ENCODE results near the gene EME2. TPM values are rescaled to one million over a fixed set of nuclear protein-coding genes. Genes with fewer than 3 reads are reported as not detected.
A peak's percentile ranks its signal among the peaks of the same experiment; 100 is the strongest.

EME2 gene
- total and polyA plus RNA-seq, 10 donors, result 5.1 to 41.3 (median 27.4) TPM

DNA sequence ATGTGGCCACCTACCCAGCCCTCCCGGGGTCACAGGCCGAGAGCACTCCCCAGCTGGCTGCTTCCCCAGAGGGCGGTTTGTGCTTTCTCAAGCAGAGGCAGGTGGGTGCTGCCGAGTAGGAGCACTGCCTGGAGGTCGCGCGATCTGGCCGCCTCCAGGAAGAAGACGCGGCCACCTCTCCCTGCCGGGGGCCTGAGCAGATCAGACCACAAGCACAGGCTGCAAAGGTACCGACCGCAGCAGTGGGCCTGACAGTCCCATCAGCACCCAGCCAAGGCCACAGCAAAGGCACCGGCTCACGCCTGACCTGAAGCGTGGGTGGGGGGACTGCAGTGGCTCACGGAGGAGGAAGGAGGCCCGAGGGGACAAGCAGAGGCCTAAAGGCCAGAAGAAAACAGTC is 36.1 kb downstream of the EME2 start:
- TF ChIP-seq POLR2A (IDR thresholded peaks at IDR 0.05) (no peak), CTCF (IDR thresholded peaks at IDR 0.05 in 8 of 11, conservative IDR thresholded peaks at IDR 0.05 in 3 of 11) (no peak), POLR2AphosphoS5 (IDR thresholded peaks at IDR 0.05) (no peak)
- WGBS, 5 donors, result 76 to 89% (median 80%) methylated on average over 15 to 18 of the region's 18 CpGs
- H3K4me1 ChIP-seq, result peaks cover 0 to 8% (median 0%) of the 10 kb centered on the region in 6 donors

DNA sequence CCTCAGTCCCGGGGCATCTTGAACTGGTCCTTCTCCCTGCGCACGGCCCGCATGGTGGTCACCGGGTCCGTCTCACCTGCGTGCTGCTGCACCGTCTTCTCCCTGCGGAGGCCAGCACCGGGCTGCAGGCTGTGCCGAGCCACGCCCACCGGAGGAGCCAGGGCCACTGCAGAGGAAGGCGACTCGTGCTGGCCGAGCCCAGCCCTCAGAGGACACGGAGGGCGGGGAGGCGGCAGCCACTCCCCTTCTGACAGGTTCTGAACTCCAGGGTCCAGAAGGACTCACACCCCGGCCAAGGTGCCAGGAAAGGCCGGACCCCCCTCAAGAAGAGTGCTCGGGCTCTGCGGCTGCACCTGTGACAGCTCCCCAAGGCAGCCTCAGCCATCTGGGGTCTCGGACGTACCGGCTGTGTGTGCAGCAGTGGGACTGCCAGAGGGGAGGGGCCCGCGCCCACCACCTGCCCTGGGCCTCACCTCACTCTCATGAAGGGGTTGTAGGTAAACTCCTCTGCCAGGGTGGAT is 36.7 kb downstream of the EME2 start:
- Histone ChIP-seq H3K27me3 (replicated peaks in 1 of 7) (no peaks in the 10 kb centered on the region), H3K9me3 (peaks cover 0 to 6% (median 0%) of the 10 kb centered on the region in 8 donors), H3K4me1 (peaks cover 0 to 8% (median 0%) of the 10 kb centered on the region in 6 donors), H3K27ac (no peak overlapping the region), H3K36me3 (peaks cover 5 to 98% (median 49%) of the 10 kb centered on the region in 6 donors), H3K4me3 (no peak overlapping the region)
- intact Hi-C loops (cut with DNase I; ENCODE audit: low total_unique reads), result no loop called here
- WGBS, 5 donors, result 80 to 85% (median 80%) methylated on average over 27 to 28 of the region's 28 CpGs
- no peak for DNase-seq
- TF ChIP-seq CTCF (IDR thresholded peaks at IDR 0.05 in 8 of 11, conservative IDR thresholded peaks at IDR 0.05 in 3 of 11), result no peak
- peak in 1 of 3 donors; percentile 53 for TF ChIP-seq POLR2AphosphoS5 (IDR thresholded peaks at IDR 0.05)

More for the DNA sequence above, 36.1 kb downstream of the EME2 start:
- no peak for DNase-seq
- intact Hi-C loops (cut with DNase I; ENCODE audit: low total_unique reads), result no loop called here
- Histone ChIP-seq H3K27ac (no peak overlapping the region), H3K36me3 (peaks cover 5 to 92% (median 45%) of the 10 kb centered on the region in 6 donors), H3K27me3 (replicated peaks in 1 of 7) (no peaks in the 10 kb centered on the region), H3K4me3 (no peak overlapping the region), H3K9me3 (peaks cover 0 to 6% (median 0%) of the 10 kb centered on the region in 8 donors)

DNA sequence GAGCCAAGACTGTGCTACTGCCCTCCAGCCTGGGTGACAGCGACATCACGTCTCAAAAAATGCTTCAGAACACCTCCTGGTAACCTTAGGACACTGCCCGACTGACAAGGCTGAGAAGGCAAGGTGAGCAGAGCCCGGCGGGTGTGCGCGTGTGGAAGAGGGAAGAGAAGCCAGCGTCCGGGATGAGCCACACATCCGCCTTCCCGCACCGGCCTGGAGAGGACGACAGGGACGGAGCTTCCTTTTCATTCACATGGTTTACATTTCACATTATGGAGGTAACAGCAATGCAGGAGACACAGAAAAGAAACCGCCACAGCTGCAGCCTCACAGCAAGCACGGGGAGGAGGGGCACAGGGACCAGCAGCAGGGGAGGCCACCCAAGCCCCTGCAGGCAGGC is 37.5 kb downstream of the EME2 start:
- Histone ChIP-seq H3K27me3 (replicated peaks in 1 of 7) (no peaks in the 10 kb centered on the region), H3K27ac (no peak overlapping the region), H3K4me1 (peaks cover 0 to 8% (median 0%) of the 10 kb centered on the region in 6 donors), H3K4me3 (no peak overlapping the region), H3K36me3 (peaks cover 5 to 98% (median 50%) of the 10 kb centered on the region in 6 donors), H3K9me3 (peaks cover 0 to 6% (median 0%) of the 10 kb centered on the region in 8 donors)
- intact Hi-C loops (cut with DNase I; ENCODE audit: low total_unique reads), result no loop called here
- no peak for TF ChIP-seq CTCF (IDR thresholded peaks at IDR 0.05 in 8 of 11, conservative IDR thresholded peaks at IDR 0.05 in 3 of 11)
- TF ChIP-seq POLR2AphosphoS5 (IDR thresholded peaks at IDR 0.05), result peak in 1 of 3 donors; percentile 17
- no peak for DNase-seq
- WGBS, 5 donors, result 95 to 96% (median 96%) methylated on average over 16 of the region's 16 CpGs

- no peaks in the 10 kb centered on the region for H3K27me3 ChIP-seq (replicated peaks in 1 of 7)
- H3K4me3 ChIP-seq, result no peak overlapping the region
- intact Hi-C loops (cut with DNase I; ENCODE audit: low total_unique reads), result no loop called here
- H3K9me3 ChIP-seq, result peaks cover 0 to 6% (median 0%) of the 10 kb centered on the region in 8 donors
- peaks cover 0 to 8% (median 0%) of the 10 kb centered on the region in 6 donors for H3K4me1 ChIP-seq
- H3K36me3 ChIP-seq, result peaks cover 5 to 98% (median 53%) of the 10 kb centered on the region in 6 donors
- no peak overlapping the region for H3K27ac ChIP-seq
- no peak for DNase-seq
- 94 to 100% (median 97%) methylated on average over 11 to 16 of the region's 16 CpGs for WGBS, 5 donors
- no peak for TF ChIP-seq POLR2A (IDR thresholded peaks at IDR 0.05)
- no peak for TF ChIP-seq POLR2AphosphoS5 (IDR thresholded peaks at IDR 0.05)
- TF ChIP-seq CTCF (IDR thresholded peaks at IDR 0.05 in 8 of 11, conservative IDR thresholded peaks at IDR 0.05 in 3 of 11), result no peak
Measured at GRCh38 chr16:1810536-1810935, 37.9 kb downstream of the EME2 start.

Data from spleen (tissue), 11 donors.